ENCODE results near the gene LAMTOR4. TPM values are rescaled to one million over a fixed set of nuclear protein-coding genes. Genes with fewer than 3 reads are reported as not detected.

The LAMTOR4 gene
- total RNA-seq, 1 donor from 2014 or later, result 100 TPM

GRCh38 chr7:100155553-100156317 is 7.0 kb downstream of the LAMTOR4 start:
- peaks cover 26% of the 10 kb centered on the region for H3K4me1 ChIP-seq

GRCh38 chr7:100156331-100157068 is 7.8 kb downstream of the LAMTOR4 start:
- TF ChIP-seq, protein P1, sequence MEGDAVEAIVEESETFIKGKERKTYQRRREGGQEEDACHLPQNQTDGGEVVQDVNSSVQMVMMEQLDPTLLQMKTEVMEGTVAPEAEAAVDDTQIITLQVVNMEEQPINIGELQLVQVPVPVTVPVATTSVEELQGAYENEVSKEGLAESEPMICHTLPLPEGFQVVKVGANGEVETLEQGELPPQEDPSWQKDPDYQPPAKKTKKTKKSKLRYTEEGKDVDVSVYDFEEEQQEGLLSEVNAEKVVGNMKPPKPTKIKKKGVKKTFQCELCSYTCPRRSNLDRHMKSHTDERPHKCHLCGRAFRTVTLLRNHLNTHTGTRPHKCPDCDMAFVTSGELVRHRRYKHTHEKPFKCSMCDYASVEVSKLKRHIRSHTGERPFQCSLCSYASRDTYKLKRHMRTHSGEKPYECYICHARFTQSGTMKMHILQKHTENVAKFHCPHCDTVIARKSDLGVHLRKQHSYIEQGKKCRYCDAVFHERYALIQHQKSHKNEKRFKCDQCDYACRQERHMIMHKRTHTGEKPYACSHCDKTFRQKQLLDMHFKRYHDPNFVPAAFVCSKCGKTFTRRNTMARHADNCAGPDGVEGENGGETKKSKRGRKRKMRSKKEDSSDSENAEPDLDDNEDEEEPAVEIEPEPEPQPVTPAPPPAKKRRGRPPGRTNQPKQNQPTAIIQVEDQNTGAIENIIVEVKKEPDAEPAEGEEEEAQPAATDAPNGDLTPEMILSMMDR (IDR thresholded peaks at IDR 0.05; ENCODE audit: borderline replicate concordance), result no peak
- Histone ChIP-seq H3K4me3 (peak overlapping the region; percentile 95), H3K27me3 (ENCODE audit: low read depth) (no peaks in the 10 kb centered on the region), H3K9me3 (replicated peaks) (no peaks in the 10 kb centered on the region), H3K36me3 (peaks cover 37% of the 10 kb centered on the region), H3K27ac (replicated peaks) (peak overlapping the region; percentile 87), H3K4me1 (peaks cover 26% of the 10 kb centered on the region)
- DNase-seq, result no peak
- intact Hi-C loops (cut with micrococcal nuclease), result no loop called here

More at GRCh38 chr7:100155553-100156317, 7.0 kb downstream of the LAMTOR4 start:
- TF ChIP-seq, protein P1 (IDR thresholded peaks at IDR 0.05; ENCODE audit: borderline replicate concordance), result no peak
- intact Hi-C loops (cut with micrococcal nuclease), result no loop called here
- DNase-seq, result no peak
- H3K27me3 ChIP-seq (ENCODE audit: low read depth), result no peaks in the 10 kb centered on the region
- no peak overlapping the region for H3K27ac ChIP-seq (replicated peaks)
- no peaks in the 10 kb centered on the region for H3K9me3 ChIP-seq (replicated peaks)
- no peak overlapping the region for H3K4me3 ChIP-seq
- H3K36me3 ChIP-seq, result peaks cover 37% of the 10 kb centered on the region

GRCh38 chr7:100157069-100157333 is 8.3 kb downstream of the LAMTOR4 start:
- intact Hi-C loops (cut with micrococcal nuclease), result no loop called here
- peaks cover 26% of the 10 kb centered on the region for H3K4me1 ChIP-seq
- H3K4me3 ChIP-seq, result peak overlapping the region; percentile 95
- TF ChIP-seq, protein P1 (IDR thresholded peaks at IDR 0.05; ENCODE audit: borderline replicate concordance), result no peak
- DNase-seq, result no peak
- H3K27me3 ChIP-seq (ENCODE audit: low read depth), result no peaks in the 10 kb centered on the region
- peak overlapping the region; percentile 87 for H3K27ac ChIP-seq (replicated peaks)
- no peaks in the 10 kb centered on the region for H3K9me3 ChIP-seq (replicated peaks)
- peaks cover 37% of the 10 kb centered on the region for H3K36me3 ChIP-seq

DNA sequence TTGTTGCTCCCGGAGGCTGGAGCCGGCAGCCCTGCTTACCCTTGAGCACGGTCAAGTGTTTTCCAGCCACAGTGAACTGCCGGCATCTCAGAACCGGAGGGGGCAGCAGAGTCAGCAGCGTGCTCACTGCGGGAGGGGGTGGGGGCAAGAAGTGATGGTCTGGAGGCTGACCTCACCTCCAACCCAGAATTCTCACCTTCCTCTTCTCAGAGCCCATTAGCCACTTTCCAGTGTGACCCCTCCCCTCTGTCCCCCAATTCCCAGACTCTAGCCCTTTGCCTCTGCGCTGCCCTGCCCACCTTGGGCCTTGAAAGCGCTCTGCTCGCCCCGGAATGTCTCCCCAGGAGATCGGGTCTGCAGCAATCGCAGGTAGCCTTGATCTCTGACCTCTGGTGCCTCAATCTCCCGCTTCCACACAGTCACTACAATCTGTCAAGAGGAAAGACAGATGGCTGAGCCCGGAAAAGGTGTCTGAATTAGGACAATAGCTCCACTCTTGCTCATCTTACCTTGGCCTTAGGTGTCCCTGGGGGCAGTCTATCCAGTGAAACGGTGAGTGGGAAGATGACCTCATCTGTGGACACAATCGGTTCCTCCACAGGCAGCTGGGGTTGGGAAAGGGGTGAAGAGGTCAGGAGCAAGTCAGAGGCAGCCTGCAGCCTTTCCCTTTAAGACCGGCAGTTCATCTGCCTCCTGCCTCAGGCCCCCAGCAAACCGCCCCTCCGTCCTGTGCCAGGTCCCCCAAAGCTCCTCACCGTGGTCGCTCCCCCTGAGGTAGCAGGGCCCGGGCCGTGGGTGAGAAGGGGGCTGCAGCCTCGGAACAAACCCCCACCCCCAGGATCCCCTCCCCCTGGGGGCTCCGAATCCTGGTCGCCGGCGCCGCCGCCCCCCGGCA is 8.9 kb downstream of the LAMTOR4 start:
- no peak for DNase-seq
- no peaks in the 10 kb centered on the region for H3K27me3 ChIP-seq (ENCODE audit: low read depth)
- peaks cover 37% of the 10 kb centered on the region for H3K36me3 ChIP-seq
- peaks cover 26% of the 10 kb centered on the region for H3K4me1 ChIP-seq
- H3K27ac ChIP-seq (replicated peaks), result peak overlapping the region; percentile 87
- TF ChIP-seq, protein P1 (IDR thresholded peaks at IDR 0.05; ENCODE audit: borderline replicate concordance), result peak; percentile 15
- peak overlapping the region; percentile 95 for H3K4me3 ChIP-seq
- no peaks in the 10 kb centered on the region for H3K9me3 ChIP-seq (replicated peaks)
- intact Hi-C loops (cut with micrococcal nuclease), result no loop called here
